Keratinocyte (primary cell): ENCODE data around the gene RPRD1B. TPM values are rescaled to one million over a fixed set of nuclear protein-coding genes. Genes with fewer than 3 reads are reported as not detected.

ENCODE experiments used
- DNase-seq: peaks from one replicate; pipeline ENCODE4 v3.0.0-alpha.2; 2011; ENCODE audit warnings: low read depth, missing footprints, low spot score
- FAIRE-seq: peaks from 2 replicates; lab custom pipeline; 2011; peaks lifted over from hg19 to GRCh38; lab: Jason Lieb, UNC
- H2AFZ ChIP-seq: 2 replicates; pipeline ENCODE4 v1.6.0; 2012; ENCODE audit warnings: low read length, control low read depth, inconsistent platforms; ENCODE audit not compliant: control insufficient read depth
- H3K27ac ChIP-seq: 2 replicates; pipeline ENCODE4 v1.5.1; 2011; ENCODE audit warnings: low read length; ENCODE audit not compliant: control insufficient read depth, insufficient read depth
- H3K27me3 ChIP-seq: 3 replicates; pipeline ENCODE4 v1.6.0; 2011; ENCODE audit warnings: low read length; ENCODE audit not compliant: control insufficient read depth, insufficient read depth; ENCODE audit errors: extremely low read depth
- H3K36me3 ChIP-seq, 2 experiments: 2 replicates in 1 of 2; 3 replicates in 1 of 2; pipeline ENCODE4 v1.5.1; 2011; ENCODE audit warnings: low read length in 2 of 2, mild to moderate bottlenecking in 1 of 2; ENCODE audit not compliant: control insufficient read depth in 2 of 2, insufficient read depth in 2 of 2; ENCODE audit errors: extremely low read depth in 1 of 2
- H3K4me1 ChIP-seq: 3 replicates; pipeline ENCODE4 v1.5.1; 2011; ENCODE audit warnings: low read length; ENCODE audit not compliant: control insufficient read depth, insufficient read depth; ENCODE audit errors: extremely low read depth
- H3K4me2 ChIP-seq: 3 replicates; pipeline ENCODE4 v1.6.0; 2011; ENCODE audit warnings: low read depth, low read length; ENCODE audit not compliant: control insufficient read depth, insufficient read depth; ENCODE audit errors: extremely low read depth
- H3K4me3 ChIP-seq, 3 experiments: fragments of 200-600 bp in 1 of 3; sonication (generic) in 1 of 3; 2 replicates in 2 of 3; 3 replicates in 1 of 3; pipeline ENCODE4 v1.5.1; 2011 to 2016; ENCODE audit warnings: low read length in 3 of 3, mild to moderate bottlenecking in 3 of 3, control low read depth in 2 of 3, inconsistent platforms in 1 of 3, low read depth in 1 of 3, mixed read lengths in 1 of 3, mixed run types in 1 of 3, moderate library complexity in 1 of 3; ENCODE audit not compliant: control insufficient read depth in 2 of 3, insufficient read depth in 2 of 3; ENCODE audit errors: extremely low read depth in 1 of 3
- H3K79me2 ChIP-seq: 2 replicates; pipeline ENCODE4 v1.6.0; 2012; ENCODE audit warnings: low read length; ENCODE audit not compliant: control insufficient read depth, insufficient read depth
- H3K9ac ChIP-seq: 3 replicates; pipeline ENCODE4 v1.6.0; 2011; ENCODE audit warnings: low read length; ENCODE audit not compliant: control insufficient read depth, insufficient read depth; ENCODE audit errors: extremely low read depth
- H3K9me1 ChIP-seq: 3 replicates; pipeline ENCODE4 v1.6.0; 2011; ENCODE audit warnings: low read length; ENCODE audit not compliant: control insufficient read depth, insufficient read depth; ENCODE audit errors: extremely low read depth
- H3K9me3 ChIP-seq: 2 replicates; pipeline ENCODE4 v1.5.1; 2012; ENCODE audit warnings: low read depth, low read length; ENCODE audit not compliant: control insufficient read depth
- H4K20me1 ChIP-seq: 3 replicates; pipeline ENCODE4 v1.6.0; 2011; ENCODE audit warnings: low read length; ENCODE audit not compliant: control insufficient read depth, insufficient read depth; ENCODE audit errors: extremely low read depth
- CTCF ChIP-seq, 3 experiments: IDR thresholded peaks in 1 of 3; conservative IDR thresholded peaks in 1 of 3; optimal IDR thresholded peaks in 1 of 3; 2 replicates in 2 of 3; 3 replicates in 1 of 3; pipeline versions ENCODE3 to v1.5.1; 2011; ENCODE audit warnings: low read length in 3 of 3, mild to moderate bottlenecking in 3 of 3, moderate library complexity in 2 of 3, control low read depth in 1 of 3, inconsistent platforms in 1 of 3; ENCODE audit not compliant: insufficient read depth in 2 of 3; ENCODE audit errors: extremely low read depth in 1 of 3
- EZH2 ChIP-seq: IDR thresholded peaks from one replicate; pipeline ENCODE4 v1.6.1; 2012; ENCODE audit warnings: inconsistent platforms, mild to moderate bottlenecking, low read length, moderate library complexity
- dilution Hi-C: fragments of 300-500 bp; cut with MboI; formaldehyde crosslinking; loops from one replicate; pipeline ENCODE4 v1.7.0; 2020; ENCODE audit warnings: low sequenced_read_pairs; ENCODE audit not compliant: extremely low pct_ligation_motif_present
- polyA plus RNA-seq, 5 experiments: library from polyadenylated mRNA; depleted of rRNA in 3 of 5; stranded (reverse) in 3 of 5; stranded (forward) in 1 of 5; unstranded in 1 of 5; fragments of >200 nt; gene quantifications; 1 replicate in 1 of 5; 2 replicates in 3 of 5; 3 replicates in 1 of 5; pipeline versions ENCODE4 v1.2.1 to v1.2.3, GENCODE V29; 2011 to 2012; ENCODE audit warnings: missing spikeins in 2 of 5, low read depth in 1 of 5, low replicate concordance in 1 of 5

The RPRD1B gene
- polyA plus RNA-seq, 1 donor (not counting 4 experiments of a cell fraction or from before 2014, with no cell fraction given): 19.9 TPM

- H3K27ac ChIP-seq: no peak overlapping the region
- no peak overlapping the region for H3K9ac ChIP-seq
- H3K4me3 ChIP-seq: no peak overlapping the region
- no peaks in the 10 kb centered on the region for H3K27me3 ChIP-seq
- H3K79me2 ChIP-seq: no peaks in the 10 kb centered on the region
- no peaks in the 10 kb centered on the region for H3K9me1 ChIP-seq
- TF ChIP-seq CTCF (optimal IDR thresholded peaks at IDR 0.05 in 1 of 3, IDR thresholded peaks at IDR 0.05 in 1 of 3, conservative IDR thresholded peaks at IDR 0.05 in 1 of 3; ENCODE audit: extremely low read depth in 1 of 3, insufficient read depth in 2 of 3, low read length in 3 of 3): no peak
- no peak for TF ChIP-seq EZH2
- H3K4me1 ChIP-seq: peaks cover 16% of the 10 kb centered on the region
- FAIRE-seq (no peak), DNase-seq (no peak)
- no peak overlapping the region for H2AFZ ChIP-seq
- H3K9me3 ChIP-seq: no peaks in the 10 kb centered on the region
- dilution Hi-C loops: no loop called here
- peaks cover 4 to 6% of the 10 kb centered on the region in 2 experiments for H3K36me3 ChIP-seq
- no peak overlapping the region for H3K4me2 ChIP-seq
- H4K20me1 ChIP-seq: no peaks in the 10 kb centered on the region
These were observed 47.3 kb upstream of the RPRD1B start for GRCh38 chr20:37986044-37986858.

GRCh38 chr20:37986873-37987601, 46.5 kb upstream of the RPRD1B start:
- Histone ChIP-seq H3K9me3 (no peaks in the 10 kb centered on the region), H3K4me1 (peaks cover 17% of the 10 kb centered on the region), H4K20me1 (no peaks in the 10 kb centered on the region), H3K27ac (no peak overlapping the region), H3K27me3 (no peaks in the 10 kb centered on the region), H3K36me3 (peaks cover 4 to 10% of the 10 kb centered on the region in 2 experiments), H3K9me1 (no peaks in the 10 kb centered on the region), H3K9ac (no peak overlapping the region), H2AFZ (no peak overlapping the region), H3K4me2 (no peak overlapping the region), H3K4me3 (no peak overlapping the region), H3K79me2 (no peaks in the 10 kb centered on the region)
- dilution Hi-C loops: no loop called here
- TF ChIP-seq EZH2 (no peak), CTCF (optimal IDR thresholded peaks at IDR 0.05 in 1 of 3, IDR thresholded peaks at IDR 0.05 in 1 of 3, conservative IDR thresholded peaks at IDR 0.05 in 1 of 3; ENCODE audit: extremely low read depth in 1 of 3, insufficient read depth in 2 of 3, low read length in 3 of 3) (no peak)
- DNase-seq: no peak
- FAIRE-seq: no peak
